ENCODE measurements around the gene FAM89B. TPM values are rescaled to one million over a fixed set of nuclear protein-coding genes. Genes with fewer than 3 reads are reported as not detected.

The FAM89B gene
- polyA plus RNA-seq, 1 donor (not counting 4 experiments of a cell fraction or from before 2014, with no cell fraction given), result 11.5 TPM

DNA sequence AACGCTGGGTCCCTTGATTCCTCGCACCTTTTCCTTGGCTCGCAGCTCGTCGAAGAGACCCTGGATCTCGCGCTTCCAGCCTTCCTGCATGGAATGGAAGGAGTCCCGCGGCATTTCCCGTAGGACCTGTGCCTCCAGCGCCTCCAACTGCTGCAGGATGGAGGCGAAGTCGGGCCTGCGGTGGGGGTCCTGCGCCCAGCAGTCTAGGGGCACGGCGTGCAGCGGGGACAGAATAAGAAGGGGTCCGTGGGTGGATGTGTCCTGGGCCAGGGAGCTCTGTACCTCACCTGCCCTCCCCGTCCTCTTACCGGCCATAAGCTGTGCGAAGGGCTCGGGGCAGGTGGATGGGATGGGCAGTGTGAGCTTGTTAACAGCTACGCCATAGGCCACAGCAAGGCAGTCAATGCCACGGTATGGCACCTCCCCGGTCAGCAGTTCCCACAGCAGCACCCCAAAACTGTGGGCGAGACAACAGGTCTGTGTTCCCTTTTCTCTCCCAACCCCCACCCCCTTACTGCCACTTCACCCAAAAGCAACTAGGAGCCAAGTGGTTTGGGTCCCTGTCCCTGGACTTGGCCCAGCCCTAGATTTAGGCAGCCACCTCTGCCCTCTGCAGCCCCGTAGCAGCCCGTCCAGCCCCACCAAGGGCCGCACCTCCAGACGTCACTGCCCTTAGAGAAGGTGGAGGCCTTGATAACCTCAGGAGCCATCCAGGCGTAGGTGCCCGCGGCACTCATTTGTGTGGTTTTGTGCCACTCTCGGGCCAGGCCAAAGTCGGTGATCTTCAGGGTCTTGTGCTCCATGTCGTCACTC is 35.5 kb downstream of the FAM89B start:
- no peaks in the 10 kb centered on the region for H3K9me1 ChIP-seq (ENCODE audit: control insufficient read depth, extremely low read depth, insufficient read depth, low read length)
- no peak overlapping the region for H3K9ac ChIP-seq (ENCODE audit: control insufficient read depth, extremely low read depth, insufficient read depth, low read length)
- FAIRE-seq (no peak), DNase-seq (ENCODE audit: low read depth, low spot score) (no peak)
- H3K4me1 ChIP-seq (ENCODE audit: control insufficient read depth, extremely low read depth, insufficient read depth, low read length), result peaks cover 18% of the 10 kb centered on the region
- H3K27me3 ChIP-seq (ENCODE audit: control insufficient read depth, extremely low read depth, insufficient read depth, low read length), result no peaks in the 10 kb centered on the region
- H3K79me2 ChIP-seq (ENCODE audit: control insufficient read depth, insufficient read depth, low read length), result peaks cover 23% of the 10 kb centered on the region
- dilution Hi-C loops (cut with MboI; ENCODE audit: extremely low pct_ligation_motif_present, low sequenced_read_pairs), result no loop called here
- no peak overlapping the region for H2AFZ ChIP-seq (ENCODE audit: control insufficient read depth, low read length)
- peak overlapping the region; percentile 58 for H3K4me2 ChIP-seq (ENCODE audit: control insufficient read depth, extremely low read depth, insufficient read depth, low read depth, low read length)
- H4K20me1 ChIP-seq (ENCODE audit: control insufficient read depth, extremely low read depth, insufficient read depth, low read length), result no peaks in the 10 kb centered on the region
- H3K4me3 ChIP-seq (ENCODE audit: control insufficient read depth in 2 of 3, extremely low read depth in 1 of 3, insufficient read depth in 2 of 3, low read depth in 1 of 3, low read length in 3 of 3), result peak overlapping the region in 1 of 3 experiments; percentile 34
- H3K36me3 ChIP-seq (ENCODE audit: control insufficient read depth in 2 of 2, extremely low read depth in 1 of 2, insufficient read depth in 2 of 2, low read length in 2 of 2), result peaks cover 26 to 27% of the 10 kb centered on the region in 2 experiments
- TF ChIP-seq, protein P1, sequence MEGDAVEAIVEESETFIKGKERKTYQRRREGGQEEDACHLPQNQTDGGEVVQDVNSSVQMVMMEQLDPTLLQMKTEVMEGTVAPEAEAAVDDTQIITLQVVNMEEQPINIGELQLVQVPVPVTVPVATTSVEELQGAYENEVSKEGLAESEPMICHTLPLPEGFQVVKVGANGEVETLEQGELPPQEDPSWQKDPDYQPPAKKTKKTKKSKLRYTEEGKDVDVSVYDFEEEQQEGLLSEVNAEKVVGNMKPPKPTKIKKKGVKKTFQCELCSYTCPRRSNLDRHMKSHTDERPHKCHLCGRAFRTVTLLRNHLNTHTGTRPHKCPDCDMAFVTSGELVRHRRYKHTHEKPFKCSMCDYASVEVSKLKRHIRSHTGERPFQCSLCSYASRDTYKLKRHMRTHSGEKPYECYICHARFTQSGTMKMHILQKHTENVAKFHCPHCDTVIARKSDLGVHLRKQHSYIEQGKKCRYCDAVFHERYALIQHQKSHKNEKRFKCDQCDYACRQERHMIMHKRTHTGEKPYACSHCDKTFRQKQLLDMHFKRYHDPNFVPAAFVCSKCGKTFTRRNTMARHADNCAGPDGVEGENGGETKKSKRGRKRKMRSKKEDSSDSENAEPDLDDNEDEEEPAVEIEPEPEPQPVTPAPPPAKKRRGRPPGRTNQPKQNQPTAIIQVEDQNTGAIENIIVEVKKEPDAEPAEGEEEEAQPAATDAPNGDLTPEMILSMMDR (optimal IDR thresholded peaks at IDR 0.05 in 1 of 3, IDR thresholded peaks at IDR 0.05 in 1 of 3, conservative IDR thresholded peaks at IDR 0.05 in 1 of 3; ENCODE audit: extremely low read depth in 1 of 3, insufficient read depth in 2 of 3, low read length in 3 of 3), result no peak
- no peak for TF ChIP-seq EZH2 (IDR thresholded peaks at IDR 0.05; ENCODE audit: low read length)
- H3K27ac ChIP-seq (ENCODE audit: control insufficient read depth, insufficient read depth, low read length), result no peak overlapping the region
- no peaks in the 10 kb centered on the region for H3K9me3 ChIP-seq (ENCODE audit: control insufficient read depth, low read depth, low read length)

DNA sequence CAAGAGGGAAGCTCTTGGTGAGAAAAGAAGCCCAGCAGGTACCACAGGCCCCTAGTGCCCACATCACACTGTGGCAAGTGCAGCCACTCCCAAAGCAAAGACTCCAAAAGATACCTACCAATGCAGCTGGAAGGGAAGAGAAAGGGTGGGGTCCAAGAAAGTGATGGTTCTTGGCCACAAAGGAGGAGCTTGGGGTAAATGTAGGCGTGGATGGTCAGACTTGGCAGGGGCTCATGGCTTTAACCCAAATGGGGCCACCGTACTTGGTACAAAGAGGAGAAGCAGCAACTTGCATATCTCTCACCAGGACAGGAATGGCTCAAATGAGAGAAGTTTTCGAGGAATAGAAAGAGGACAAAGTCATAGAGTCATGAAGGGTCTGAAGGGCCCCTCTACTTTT is 36.9 kb downstream of the FAM89B start:
- Histone ChIP-seq H3K27ac (ENCODE audit: control insufficient read depth, insufficient read depth, low read length) (no peak overlapping the region), H3K27me3 (ENCODE audit: control insufficient read depth, extremely low read depth, insufficient read depth, low read length) (no peaks in the 10 kb centered on the region), H3K4me1 (ENCODE audit: control insufficient read depth, extremely low read depth, insufficient read depth, low read length) (peaks cover 24% of the 10 kb centered on the region), H3K9me1 (ENCODE audit: control insufficient read depth, extremely low read depth, insufficient read depth, low read length) (no peaks in the 10 kb centered on the region), H3K79me2 (ENCODE audit: control insufficient read depth, insufficient read depth, low read length) (peaks cover 36% of the 10 kb centered on the region), H3K4me2 (ENCODE audit: control insufficient read depth, extremely low read depth, insufficient read depth, low read depth, low read length) (no peak overlapping the region), H2AFZ (ENCODE audit: control insufficient read depth, low read length) (no peak overlapping the region), H3K36me3 (ENCODE audit: control insufficient read depth in 2 of 2, extremely low read depth in 1 of 2, insufficient read depth in 2 of 2, low read length in 2 of 2) (peaks cover 23 to 30% of the 10 kb centered on the region in 2 experiments), H3K9me3 (ENCODE audit: control insufficient read depth, low read depth, low read length) (no peaks in the 10 kb centered on the region), H4K20me1 (ENCODE audit: control insufficient read depth, extremely low read depth, insufficient read depth, low read length) (no peaks in the 10 kb centered on the region), H3K9ac (ENCODE audit: control insufficient read depth, extremely low read depth, insufficient read depth, low read length) (no peak overlapping the region), H3K4me3 (ENCODE audit: control insufficient read depth in 2 of 3, extremely low read depth in 1 of 3, insufficient read depth in 2 of 3, low read depth in 1 of 3, low read length in 3 of 3) (no peak overlapping the region)
- no peak for TF ChIP-seq EZH2 (IDR thresholded peaks at IDR 0.05; ENCODE audit: low read length)
- TF ChIP-seq, protein P1 (optimal IDR thresholded peaks at IDR 0.05 in 1 of 3, IDR thresholded peaks at IDR 0.05 in 1 of 3, conservative IDR thresholded peaks at IDR 0.05 in 1 of 3; ENCODE audit: extremely low read depth in 1 of 3, insufficient read depth in 2 of 3, low read length in 3 of 3), result no peak
- dilution Hi-C loops (cut with MboI; ENCODE audit: extremely low pct_ligation_motif_present, low sequenced_read_pairs), result no loop called here
- FAIRE-seq, result no peak
- DNase-seq (ENCODE audit: low read depth, low spot score), result no peak

All from keratinocyte (primary cell).